Measurements from ENCODE around the gene HYDIN. TPM values are rescaled to one million over a fixed set of nuclear protein-coding genes. Genes with fewer than 3 reads are reported as not detected.

The HYDIN gene
- total and polyA plus RNA-seq, 7 donors, result under 0.01 to 7.5 (median 1.6) TPM; not detected in 1

- Histone ChIP-seq H3K36me3 (no peaks in the 10 kb centered on the region), H3K4me1 (no peaks in the 10 kb centered on the region), H3K27me3 (no peaks in the 10 kb centered on the region), H3K9me3 (no peaks in the 10 kb centered on the region), H3K27ac (no peak overlapping the region), H3K4me3 (no peak overlapping the region)
- 71 to 86% methylated on average over 3 of the region's 3 CpGs for WGBS, 2 donors
- intact Hi-C loops (cut with DNase I), result no loop called here
- no peak for DNase-seq
- TF ChIP-seq EP300 (IDR thresholded peaks at IDR 0.05), result no peak
- no peak for TF ChIP-seq CTCF (IDR thresholded peaks at IDR 0.05)
- no peak for TF ChIP-seq POLR2A (IDR thresholded peaks at IDR 0.05)
- no peak for TF ChIP-seq POLR2AphosphoS5 (IDR thresholded peaks at IDR 0.05)
These were observed 33.1 kb upstream of the HYDIN start for GRCh38 chr16:71263582-71263981.

- TF ChIP-seq CTCF (IDR thresholded peaks at IDR 0.05) (no peak), EP300 (IDR thresholded peaks at IDR 0.05) (no peak)
- Histone ChIP-seq H3K4me1 (no peaks in the 10 kb centered on the region), H3K4me3 (no peak overlapping the region), H3K27me3 (no peaks in the 10 kb centered on the region), H3K27ac (no peak overlapping the region), H3K9me3 (no peaks in the 10 kb centered on the region), H3K36me3 (no peaks in the 10 kb centered on the region)
- intact Hi-C loops (cut with DNase I), result no loop called here
- no peak for DNase-seq
- 85 to 91% methylated on average over 5 of the region's 5 CpGs for WGBS, 2 donors
These were observed 31.9 kb upstream of the HYDIN start for GRCh38 chr16:71262391-71262790.

GRCh38 chr16:71260995-71261394 lies 30.5 kb upstream of the HYDIN start:
- Histone ChIP-seq H3K4me1 (no peaks in the 10 kb centered on the region), H3K27ac (no peak overlapping the region), H3K4me3 (no peak overlapping the region), H3K27me3 (no peaks in the 10 kb centered on the region), H3K9me3 (no peaks in the 10 kb centered on the region), H3K36me3 (no peaks in the 10 kb centered on the region)
- TF ChIP-seq EP300 (IDR thresholded peaks at IDR 0.05) (no peak), POLR2A (IDR thresholded peaks at IDR 0.05) (no peak), CTCF (IDR thresholded peaks at IDR 0.05) (no peak), POLR2AphosphoS5 (IDR thresholded peaks at IDR 0.05) (no peak)
- intact Hi-C loops (cut with DNase I), result no loop called here
- no peak for DNase-seq

- no peak overlapping the region for H3K4me3 ChIP-seq
- H3K36me3 ChIP-seq, result no peaks in the 10 kb centered on the region
- no peak for TF ChIP-seq EP300 (IDR thresholded peaks at IDR 0.05)
- TF ChIP-seq POLR2AphosphoS5 (IDR thresholded peaks at IDR 0.05), result no peak
- TF ChIP-seq CTCF (IDR thresholded peaks at IDR 0.05), result no peak
- no peak for TF ChIP-seq POLR2A (IDR thresholded peaks at IDR 0.05)
- H3K27me3 ChIP-seq, result no peaks in the 10 kb centered on the region
- no peak overlapping the region for H3K27ac ChIP-seq
- no peaks in the 10 kb centered on the region for H3K9me3 ChIP-seq
- no peaks in the 10 kb centered on the region for H3K4me1 ChIP-seq
- intact Hi-C loops (cut with DNase I), result no loop called here
- no peak for DNase-seq
- WGBS, 2 donors, result 54 to 83% methylated on average over 5 of the region's 5 CpGs
These were observed 28.6 kb upstream of the HYDIN start for GRCh38 chr16:71259086-71259485.

- TF ChIP-seq POLR2AphosphoS5 (IDR thresholded peaks at IDR 0.05) (no peak), EP300 (IDR thresholded peaks at IDR 0.05) (no peak), POLR2A (IDR thresholded peaks at IDR 0.05) (no peak), CTCF (IDR thresholded peaks at IDR 0.05) (no peak)
- no peaks in the 10 kb centered on the region for H3K9me3 ChIP-seq
- DNase-seq, result no peak
- no peak overlapping the region for H3K4me3 ChIP-seq
- intact Hi-C loops (cut with DNase I), result no loop called here
- H3K36me3 ChIP-seq, result no peaks in the 10 kb centered on the region
- H3K27me3 ChIP-seq, result no peaks in the 10 kb centered on the region
- H3K4me1 ChIP-seq, result no peaks in the 10 kb centered on the region
- no peak overlapping the region for H3K27ac ChIP-seq
- 85 to 88% methylated on average over 1 of the region's 1 CpG for WGBS, 2 donors
These were observed 27.9 kb upstream of the HYDIN start for GRCh38 chr16:71258372-71258771.

All from sigmoid colon (tissue), 7 donors.